ENCODE data around the gene VPS9D1.

GRCh38 chr16:89738538-89739317, 18.0 kb upstream of the VPS9D1 start:
- TF ChIP-seq CTCF (IDR thresholded peaks at IDR 0.05) (no peak), POLR2A (IDR thresholded peaks at IDR 0.05) (no peak)

Data from lower leg skin (tissue), 3 donors.